CD4-positive, alpha-beta T cell treated with Interleukin-15 for 4 hours (primary cell): Measurements from ENCODE around the gene UBE2G2.

Experiments used
- DNase-seq: peaks from one replicate; pipeline ENCODE4 v3.0.0-alpha.2; 2020; ENCODE audit warnings: low spot score

The UBE2G2 gene

DNA sequence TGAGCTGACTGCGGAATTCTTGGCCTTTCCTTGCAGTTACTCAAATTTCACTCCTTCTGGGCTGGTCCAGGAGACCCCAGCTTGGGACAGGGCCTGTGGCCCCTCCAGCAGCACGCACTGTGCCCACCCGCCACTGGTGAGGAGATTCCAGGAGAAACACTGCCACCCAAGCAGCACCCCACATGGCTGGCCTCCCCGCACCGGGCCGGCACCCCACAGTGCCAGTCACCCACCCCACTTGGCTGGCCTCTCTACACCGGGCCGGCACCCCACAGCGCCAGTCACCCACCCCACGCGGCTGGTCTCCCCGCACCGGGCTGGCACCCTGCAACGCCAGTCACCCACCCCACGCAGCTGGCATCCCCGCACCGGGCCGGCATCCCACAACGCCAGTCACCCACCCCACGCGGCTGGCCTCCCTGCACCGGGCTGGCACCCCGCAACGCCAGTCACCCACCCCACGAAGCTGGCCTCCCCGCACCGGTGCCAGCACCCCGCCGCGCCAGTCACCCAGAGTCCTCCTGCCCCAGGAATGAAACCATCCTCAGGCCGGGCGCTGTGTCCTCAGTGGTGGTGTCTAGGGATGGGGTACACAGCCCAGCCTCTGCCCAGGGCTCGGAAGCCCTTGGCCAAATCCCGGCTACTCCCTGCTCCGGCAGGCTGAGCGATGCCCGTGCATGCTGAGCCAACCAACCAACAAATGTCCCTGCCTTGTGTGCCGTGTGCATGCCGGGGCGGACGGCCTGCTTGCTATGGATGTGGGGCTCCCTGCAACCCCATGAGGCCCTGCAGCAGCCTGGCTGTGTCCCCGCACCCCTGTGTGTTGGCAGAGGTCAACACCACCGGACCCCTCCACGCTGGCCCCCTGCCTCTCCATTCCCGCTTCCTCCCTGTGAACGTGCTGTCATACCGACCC is 51.6 kb downstream of the UBE2G2 start:
- no peak for DNase-seq

DNA sequence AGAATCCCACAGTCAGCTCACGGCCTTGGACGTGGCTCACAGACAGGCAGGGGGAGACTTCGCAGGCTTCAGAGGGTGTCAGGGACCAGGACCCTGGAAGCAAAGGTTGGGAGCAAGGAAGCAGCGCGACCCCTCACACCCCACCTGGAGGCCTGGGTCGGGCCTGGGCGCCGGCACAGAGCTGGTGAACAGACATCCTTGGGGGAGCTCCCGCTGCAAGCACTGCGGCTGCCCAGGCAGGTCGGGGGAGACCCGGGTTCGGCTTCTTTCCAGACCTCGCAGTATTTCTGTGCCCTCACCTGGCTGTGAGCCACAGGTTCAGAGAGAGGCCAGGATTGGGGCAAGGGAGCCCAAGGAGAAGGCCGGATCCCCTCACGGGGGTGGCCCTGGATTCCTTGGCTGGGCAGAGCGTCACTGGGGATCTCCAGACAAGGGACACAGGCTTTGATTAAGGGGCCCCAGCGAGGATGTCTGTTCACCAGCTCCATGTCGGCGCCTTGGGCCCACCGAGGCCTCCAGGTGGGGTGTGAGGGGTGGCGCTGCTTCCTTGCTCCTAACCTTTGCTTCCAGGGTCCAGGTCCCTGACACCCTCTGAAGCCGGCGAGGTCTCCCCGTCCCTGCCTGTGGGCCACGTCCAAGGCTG is 52.4 kb downstream of the UBE2G2 start:
- DNase-seq = no peak

DNA sequence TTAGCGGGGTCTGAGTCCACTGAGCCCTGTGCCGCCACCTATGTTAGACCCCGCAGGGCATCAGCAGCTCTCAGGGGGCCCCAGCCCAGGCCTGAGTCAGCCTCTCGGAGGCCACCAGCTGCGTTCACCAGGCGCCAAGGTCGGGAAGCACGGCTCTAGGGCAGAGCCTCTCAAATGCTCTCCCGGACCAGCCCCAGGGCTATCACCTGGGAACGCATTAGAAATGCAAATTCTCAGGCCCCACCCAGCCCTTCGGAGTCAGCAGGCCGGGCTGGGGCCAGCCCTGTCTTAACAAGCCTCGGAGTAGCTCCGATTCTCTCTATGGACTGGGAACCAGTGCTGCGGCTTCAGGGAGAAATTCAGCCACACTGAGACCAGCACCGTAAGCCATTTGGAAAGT is 53.0 kb downstream of the UBE2G2 start:
- DNase-seq = no peak

DNA sequence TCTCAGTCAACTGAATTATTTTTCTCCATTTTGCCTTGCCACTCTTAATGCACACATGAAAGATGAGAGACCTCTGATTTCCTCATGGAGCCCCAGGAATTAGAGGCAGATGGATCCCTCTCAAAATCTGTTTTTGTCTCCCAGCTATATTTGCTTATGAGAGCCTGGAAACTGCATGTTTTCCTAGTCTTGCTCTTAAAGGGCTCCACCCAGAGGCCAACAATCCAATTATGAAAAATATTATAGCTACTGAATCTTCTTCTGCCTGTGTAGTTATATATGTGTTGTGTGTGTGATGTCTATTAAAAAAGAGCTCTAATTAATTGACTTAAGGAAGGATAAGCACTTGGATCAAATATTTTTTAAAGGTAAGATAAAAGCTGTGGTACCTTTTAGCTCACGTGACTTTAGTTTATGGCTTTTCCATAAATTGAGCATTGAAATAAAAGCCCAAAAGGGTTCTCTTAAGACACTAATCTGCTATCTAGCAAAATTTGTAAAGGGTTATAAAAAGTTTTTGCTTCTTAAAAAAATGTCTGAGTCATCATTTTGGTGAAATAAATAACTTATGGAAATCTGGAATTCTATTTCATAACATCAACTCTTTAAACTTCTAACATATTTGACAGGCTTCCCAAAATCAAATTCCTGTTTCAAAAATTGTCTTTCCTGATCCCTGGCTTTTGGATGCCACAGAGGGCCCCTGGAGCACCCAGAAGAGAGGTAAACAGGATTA is 59.0 kb downstream of the UBE2G2 start:
- DNase-seq = peak; percentile 32

DNA sequence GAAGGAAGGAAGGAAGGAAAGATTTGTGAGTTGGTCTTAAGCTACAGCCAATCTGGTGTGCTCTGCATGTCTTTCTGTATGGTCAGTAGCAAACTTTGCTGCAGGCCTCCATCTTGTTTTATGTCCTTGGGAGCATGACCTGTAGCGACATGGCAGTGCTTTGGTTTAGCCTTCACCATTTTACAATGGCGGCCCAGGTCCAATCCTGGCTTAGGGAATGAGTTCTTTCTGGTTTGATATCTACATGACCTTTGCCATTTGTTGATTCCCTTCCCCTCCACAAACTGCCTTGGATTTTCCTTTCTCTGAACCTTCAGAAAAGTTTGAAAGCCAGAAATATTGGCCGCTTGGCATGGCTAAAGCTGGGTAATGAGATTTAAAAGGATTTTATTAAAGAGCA is 59.7 kb downstream of the UBE2G2 start:
- DNase-seq = no peak

DNA sequence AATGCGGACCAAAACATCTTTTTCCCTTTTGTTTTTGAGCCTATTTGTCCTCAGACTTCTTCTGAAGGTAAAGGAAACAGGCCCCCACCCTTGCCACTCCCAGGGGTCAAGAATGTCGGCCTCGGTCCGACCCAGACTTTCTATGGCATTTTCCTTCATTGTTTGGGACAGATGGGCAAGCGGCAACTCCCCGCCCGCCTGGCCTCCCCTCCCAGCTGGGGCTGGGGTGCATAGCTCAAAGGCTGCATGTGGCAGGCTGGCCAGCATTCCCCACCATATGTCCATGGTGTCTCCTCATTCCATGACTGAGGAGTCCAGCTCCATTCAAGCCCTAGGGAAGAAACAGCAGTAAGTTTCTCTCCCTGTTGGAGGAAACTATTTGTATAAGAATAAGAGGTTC is 60.9 kb downstream of the UBE2G2 start:
- DNase-seq = no peak

DNA sequence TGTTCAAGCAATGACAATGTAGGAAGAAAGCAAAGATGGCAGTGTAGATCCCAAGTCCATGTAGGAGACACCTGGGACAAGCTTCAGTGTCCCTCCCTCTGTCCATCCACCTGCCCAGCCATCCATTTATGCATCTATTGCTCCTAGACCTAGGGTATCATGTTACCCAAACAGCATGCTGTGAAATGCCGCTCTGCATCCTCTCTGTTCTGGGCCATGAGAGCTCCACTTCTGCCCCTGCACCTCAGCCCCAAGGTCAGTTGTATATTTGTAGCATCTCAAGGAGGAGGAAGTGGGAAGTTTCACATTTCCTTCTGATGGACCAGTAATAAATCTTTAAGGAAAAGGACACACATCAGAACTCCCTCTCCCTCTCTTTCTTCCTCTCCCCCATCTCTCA is 62.3 kb downstream of the UBE2G2 start:
- no peak for DNase-seq

DNA sequence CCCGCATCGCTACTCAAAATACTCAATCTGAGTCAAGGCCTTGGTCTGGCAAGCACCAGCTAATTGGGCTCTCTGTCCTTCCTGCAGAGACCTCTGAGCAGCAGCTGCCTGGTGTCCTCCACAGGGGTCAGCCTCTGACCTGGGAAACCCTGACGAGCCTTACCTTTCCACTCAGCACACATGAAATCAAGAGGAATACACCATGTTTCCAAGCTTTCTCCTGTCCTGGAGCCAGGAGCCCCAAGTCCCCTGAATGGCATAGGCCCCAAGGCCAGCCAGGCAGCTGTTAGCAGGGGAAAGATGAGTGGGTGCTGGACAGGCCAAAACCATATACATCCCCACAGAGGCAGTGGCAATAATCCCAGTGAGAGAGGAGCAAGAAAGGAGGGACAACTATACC is 63.0 kb downstream of the UBE2G2 start:
- no peak for DNase-seq

DNA sequence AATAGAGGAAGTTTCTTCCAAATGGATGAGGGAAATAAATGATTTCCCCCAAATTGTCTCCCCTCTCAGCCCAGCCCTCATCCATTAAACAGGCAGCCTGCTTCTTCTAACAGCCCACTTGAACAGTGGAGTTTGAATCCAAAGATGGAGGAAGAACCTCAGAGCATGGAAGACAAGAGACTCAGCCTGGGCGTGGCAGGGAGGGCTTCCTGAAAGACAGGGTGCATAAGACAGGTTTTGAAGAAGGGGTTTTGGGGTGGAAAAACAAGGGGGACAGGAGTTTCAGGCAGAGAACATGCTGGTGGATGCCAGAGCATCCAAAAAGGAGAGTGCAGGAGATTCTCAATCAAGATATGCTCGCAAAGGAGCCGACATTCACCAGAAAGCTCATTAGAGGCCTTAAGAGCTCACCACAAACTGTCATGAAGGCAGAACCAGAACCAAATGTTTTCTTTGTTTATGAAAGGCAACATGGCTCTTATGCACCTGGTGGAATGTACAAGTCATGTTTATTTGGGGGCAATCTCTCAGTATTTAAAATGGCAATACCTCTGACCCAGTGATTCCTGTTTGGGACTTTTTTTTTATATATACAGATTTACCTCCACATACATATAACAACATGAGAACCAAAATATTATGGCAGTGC is 63.8 kb downstream of the UBE2G2 start:
- no peak for DNase-seq

DNA sequence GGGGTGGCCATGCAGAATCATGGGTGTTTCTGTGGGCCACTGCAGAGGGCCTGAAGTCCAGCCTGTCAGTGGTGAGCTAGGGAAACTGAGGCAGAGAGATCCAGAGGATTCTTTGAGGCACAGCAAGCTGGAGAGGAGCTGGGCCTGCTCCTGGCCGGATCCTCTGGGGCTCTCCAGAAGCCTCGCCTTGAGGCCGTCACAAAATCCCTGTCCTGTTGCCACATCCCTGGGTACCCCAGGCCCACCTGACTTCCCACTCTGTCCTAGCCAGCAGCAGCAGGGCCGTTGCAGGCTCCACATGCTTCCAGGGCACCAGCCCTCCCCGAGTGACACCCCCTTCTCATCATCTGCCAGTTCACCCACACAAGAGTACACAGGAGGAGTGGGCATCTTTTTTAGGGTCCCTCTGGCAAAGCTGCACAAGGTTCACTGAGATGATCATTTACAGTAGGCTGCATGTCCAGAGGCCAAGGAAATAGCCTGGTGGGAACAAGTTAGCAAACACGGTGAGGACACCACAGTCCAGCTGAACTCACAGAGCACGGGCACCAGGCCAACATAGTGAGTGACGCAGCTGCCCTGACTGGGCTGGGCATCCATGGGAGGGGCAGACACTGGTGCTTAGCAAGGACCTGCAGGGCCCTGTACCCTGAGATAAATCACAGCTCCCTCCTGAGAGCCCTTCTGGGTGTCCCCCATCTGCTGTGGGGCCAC is 65.2 kb downstream of the UBE2G2 start:
- DNase-seq = no peak

DNA sequence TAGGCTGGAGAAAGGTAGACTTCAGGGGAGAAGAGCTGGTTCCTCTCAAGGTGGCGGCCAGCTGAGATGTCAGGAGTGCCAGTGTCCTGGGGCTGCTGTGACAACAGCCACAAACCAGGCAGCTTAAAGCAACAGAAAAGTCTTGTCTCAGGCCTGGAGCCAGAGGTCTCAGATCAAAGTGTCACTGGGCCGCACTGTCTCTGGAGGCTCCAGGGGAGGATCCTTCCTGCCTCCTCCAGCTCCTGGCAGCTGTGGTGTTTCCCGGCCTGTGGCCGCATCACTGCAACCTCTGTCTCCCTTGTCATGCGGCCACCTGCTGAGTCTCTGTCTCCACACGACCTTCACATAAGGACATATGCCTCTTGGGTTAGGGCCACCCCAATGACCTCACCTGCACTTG is 65.8 kb downstream of the UBE2G2 start:
- DNase-seq = no peak

DNA sequence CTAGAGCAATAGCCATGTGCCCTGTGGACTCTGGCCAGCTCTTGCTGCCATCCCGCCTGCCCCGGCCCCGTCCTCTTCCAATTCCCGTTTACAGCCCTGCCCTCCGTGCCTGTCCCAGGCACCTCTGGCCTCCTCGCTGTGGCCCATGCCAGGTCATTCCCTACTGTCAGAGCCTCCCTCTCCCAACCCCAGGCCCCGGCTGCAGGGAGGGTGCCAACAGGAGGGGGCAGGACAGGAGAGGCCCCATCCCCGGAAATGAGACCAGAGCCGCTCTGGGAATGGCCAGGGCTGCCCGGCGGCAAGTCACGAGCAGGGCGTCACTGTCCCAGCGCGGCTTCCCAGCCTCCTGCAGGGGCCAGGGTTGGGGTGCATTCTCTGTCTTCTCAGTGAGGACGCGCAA is 66.8 kb downstream of the UBE2G2 start:
- DNase-seq = no peak

DNA sequence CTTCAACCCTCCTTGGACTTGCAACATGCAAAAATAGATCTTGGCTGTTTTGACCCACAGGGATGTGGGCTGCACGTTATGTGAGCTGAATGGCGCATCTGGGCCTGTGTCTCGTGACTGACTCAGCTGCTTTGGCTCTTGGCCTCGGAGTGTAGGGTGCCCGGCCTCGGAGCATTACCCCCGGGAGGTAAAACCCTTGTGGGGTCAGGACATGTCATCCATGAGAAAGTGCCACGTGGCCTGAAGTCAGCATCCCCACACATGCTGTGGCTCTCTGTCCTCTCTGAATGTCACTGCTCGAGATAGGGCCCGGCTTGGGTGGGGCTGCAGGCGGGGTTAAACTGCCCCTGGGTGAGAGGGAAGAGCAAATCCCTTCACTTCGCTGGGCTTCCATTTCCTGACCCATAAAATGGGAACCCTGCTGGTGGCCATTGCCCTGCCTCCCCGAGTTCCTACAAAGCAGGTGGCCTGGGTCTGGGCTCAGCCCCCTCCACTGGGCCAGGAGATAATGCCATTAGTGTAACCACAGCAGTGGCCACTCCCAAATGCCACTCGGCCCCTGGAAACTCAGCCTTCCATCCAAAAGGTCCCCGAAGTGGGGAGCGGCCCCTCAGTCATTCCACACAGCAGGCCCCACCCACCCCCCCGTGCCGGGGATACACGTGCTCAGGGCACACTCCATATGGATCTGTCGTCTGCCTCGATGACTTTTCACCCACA is 67.4 kb downstream of the UBE2G2 start:
- no peak for DNase-seq

DNA sequence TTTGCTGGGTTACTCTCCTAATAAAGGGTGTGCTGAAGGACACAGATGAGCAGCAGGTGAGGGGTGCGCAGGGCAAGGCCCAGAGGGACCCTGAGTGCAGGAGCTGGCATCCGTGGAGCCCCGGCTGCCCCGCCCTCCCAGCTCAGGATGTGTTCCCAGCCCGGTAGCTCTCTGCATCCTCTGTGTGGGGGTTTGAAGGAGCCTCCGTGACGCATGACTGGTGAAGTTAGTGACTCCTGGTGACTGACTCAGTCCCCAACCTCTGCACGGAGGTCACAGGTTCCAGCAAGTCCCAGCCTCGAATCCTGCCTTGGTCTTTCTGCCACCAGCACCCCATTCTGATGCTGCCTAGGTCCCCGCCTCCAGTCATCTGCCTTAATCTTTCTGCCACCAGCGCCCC is 68.7 kb downstream of the UBE2G2 start:
- DNase-seq = no peak

DNA sequence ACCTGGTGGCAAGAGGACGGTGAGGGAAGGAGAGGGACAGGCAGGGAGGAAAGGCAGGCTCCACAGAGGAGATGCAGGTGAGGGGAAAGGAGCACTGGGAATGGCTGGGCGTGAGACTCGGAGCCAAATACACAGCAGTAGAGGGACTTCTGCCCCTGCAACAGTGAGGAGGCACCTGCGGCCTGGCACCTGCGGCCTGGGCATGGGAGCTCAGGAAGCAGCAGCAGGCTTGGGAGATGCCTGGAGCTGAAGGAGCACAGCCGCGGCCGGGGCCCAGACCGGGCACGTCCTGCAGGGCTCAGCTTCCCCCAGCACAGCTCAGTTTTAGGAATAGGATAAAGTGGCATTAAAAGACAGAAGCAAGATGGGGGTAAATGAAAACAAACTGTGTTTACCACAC is 69.4 kb downstream of the UBE2G2 start:
- no peak for DNase-seq

DNA sequence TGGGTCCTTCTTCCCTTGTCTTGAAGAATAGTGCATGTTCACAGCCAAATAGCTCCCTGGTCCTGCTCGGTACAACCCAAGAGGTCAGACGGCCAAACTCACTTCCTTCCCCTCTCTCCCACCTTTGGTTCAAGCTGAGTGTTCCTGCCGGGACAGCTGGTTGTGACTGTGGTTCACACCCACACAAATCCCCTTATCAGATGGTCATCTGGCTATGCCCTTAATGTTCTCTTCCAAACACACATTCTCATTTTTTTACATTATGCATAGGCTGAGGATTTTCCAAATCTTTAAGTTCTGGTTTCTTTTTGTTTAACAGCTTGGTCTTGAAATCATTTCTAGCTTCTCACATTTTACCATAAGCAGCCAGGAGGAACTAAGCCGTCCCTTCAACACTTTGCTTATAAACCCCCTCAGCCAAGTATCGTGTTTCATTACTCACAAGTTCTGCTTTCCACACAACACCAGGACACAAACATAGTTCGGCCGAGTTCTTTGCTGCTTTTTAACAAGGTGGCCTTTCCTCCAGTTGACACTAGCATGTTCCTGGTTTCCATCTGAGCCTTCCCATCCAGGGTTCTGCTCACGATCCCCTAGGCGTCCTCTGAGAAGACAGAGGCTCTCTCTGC is 70.6 kb downstream of the UBE2G2 start:
- DNase-seq = no peak

DNA sequence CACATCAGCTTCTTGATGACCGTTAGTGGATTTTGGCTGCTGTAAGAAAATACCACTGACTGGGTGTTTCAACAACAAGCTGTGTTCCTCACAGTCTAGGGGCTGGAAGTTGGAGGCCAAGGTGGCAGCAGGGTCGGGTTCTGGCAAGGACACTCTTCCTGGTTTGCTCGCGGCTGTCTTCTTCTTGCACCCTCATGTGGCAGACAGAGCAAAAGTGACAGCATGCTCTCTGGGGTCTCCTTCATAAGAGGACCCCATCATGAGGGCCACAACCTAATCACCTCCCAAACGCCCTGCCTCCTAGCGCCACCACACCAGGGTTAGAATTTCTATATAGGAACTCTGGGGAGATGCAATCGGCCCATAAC is 71.6 kb downstream of the UBE2G2 start:
- no peak for DNase-seq

DNA sequence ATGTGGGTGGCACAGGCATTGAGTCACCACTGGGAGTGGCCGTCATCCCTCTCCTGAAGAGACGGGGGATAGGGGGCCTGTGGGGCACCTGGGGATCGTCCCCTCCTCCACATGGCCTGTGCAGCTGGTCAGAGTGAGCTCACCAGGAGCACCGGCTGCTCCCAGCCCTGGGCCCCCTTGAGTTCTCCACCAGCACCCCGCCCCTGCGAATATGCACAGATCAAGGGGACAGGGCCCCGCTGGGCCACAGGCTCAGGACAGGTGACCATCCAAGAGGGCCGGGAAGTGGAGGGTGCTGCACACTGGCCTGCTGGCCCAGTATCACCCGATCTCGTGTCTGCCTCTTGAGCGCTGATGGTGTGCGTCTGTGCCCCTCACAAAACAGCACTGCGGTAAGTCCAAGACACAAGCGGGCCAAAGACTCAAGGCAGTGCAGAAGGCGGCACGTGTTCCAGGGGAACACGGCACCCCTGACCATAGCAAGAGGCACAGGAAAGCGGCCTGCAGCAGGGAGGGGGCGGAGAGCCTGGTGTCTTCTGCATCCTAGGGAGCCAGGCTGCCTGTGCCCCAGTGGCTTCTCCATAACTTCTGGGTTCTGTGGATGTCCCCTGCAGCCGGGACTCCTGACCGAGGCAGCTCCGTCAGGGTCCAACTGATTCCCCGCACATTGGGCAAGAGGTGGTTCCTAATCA is 72.1 kb downstream of the UBE2G2 start:
- no peak for DNase-seq

DNA sequence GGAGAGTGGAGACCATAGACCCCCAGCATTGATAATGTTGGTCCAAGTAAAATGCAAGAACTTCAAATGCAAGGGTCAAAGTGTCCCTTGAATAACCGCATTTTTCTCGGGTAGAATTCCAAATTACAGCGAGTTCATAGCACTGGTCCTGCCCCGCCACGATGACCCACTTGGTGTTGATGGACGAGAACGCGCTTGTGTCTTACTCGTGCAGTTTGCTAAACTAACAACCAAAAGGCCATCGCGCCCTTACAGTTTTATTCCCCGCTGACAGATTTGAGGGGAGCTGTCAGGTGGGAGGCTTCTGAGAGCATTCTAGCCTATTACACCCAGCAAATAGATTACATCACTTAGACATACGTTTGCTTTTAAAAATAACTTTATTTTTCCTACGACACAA is 72.9 kb downstream of the UBE2G2 start:
- DNase-seq = no peak

DNA sequence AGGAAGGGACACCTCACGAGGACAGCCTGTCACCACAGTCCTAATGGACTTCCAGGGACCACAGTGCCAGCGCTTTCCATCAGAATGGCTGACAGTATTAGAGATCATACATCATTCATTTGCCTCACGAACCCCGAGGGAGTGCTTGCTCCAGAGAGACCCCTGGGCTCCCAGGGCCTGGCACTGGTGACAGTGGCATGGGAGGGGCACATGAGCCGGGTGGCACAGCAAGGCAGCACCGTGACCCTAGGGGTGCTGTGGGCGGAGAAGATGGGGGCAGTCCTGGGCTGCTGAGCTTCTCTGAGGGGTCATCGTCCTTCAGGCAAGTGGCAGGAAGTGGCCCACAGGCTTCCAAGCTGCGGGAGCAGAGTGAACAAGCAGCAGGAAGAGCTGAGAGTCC is 73.9 kb downstream of the UBE2G2 start:
- DNase-seq = no peak
